IMR-90 (cell line): ENCODE measurements around the gene TRIM47. TPM values are rescaled to one million over a fixed set of nuclear protein-coding genes. Genes with fewer than 3 reads are reported as not detected.
A peak's percentile ranks its signal among the peaks of the same experiment; 100 is the strongest.

Experiments
- ATAC-seq: fragments of 200-7000 bp; cut with Tn5 transposase; 2 replicates; pipeline ENCODE4 v1.9.1; 2020; ENCODE audit warnings: low read depth, mild to moderate bottlenecking, moderate library complexity
- BruUV-seq: library from RNA; stranded (reverse); fragments of 400-500 nt; replicated peaks from 2 replicates; lab custom pipeline; 2021; lab: Mats Ljungman, UMichigan
- CTCF ChIA-PET: fragments of 300-600 bp; formaldehyde crosslinking; extraction: SDS; loops from one replicate; lab custom pipeline; 2021; ENCODE audit warnings: antibody characterized with exemption; lab: Yijun Ruan, JAX
- POLR2A ChIA-PET: fragments of 300-600 bp; sonication (Branson Sonifier 250); formaldehyde crosslinking; loops from one replicate; lab custom pipeline; 2022; ENCODE audit warnings: antibody characterized with exemption; ENCODE audit not compliant: unreplicated experiment; lab: Charles Lee
- DNase-seq: peaks from one replicate; pipeline ENCODE4 v3.0.0; 2013
- H2AFZ ChIP-seq: replicated peaks from 2 replicates; pipeline ENCODE3; 2013; ENCODE audit warnings: low read length, mild to moderate bottlenecking; ENCODE audit not compliant: poor library complexity
- H2AK5ac ChIP-seq: 2 replicates; pipeline ENCODE4 v1.6.1; 2013; ENCODE audit warnings: low read depth, low read length, inconsistent platforms
- H2AK9ac ChIP-seq: replicated peaks from 2 replicates; pipeline ENCODE3; 2013; ENCODE audit warnings: mild to moderate bottlenecking, low read depth, low read length, moderate library complexity; ENCODE audit not compliant: poor library complexity
- H2BK120ac ChIP-seq: 2 replicates; pipeline ENCODE4 v1.6.1; 2013; ENCODE audit warnings: low read depth, low read length, inconsistent platforms
- H2BK15ac ChIP-seq: 3 replicates; pipeline ENCODE4 v1.6.1; 2013; ENCODE audit warnings: low read depth, low read length, inconsistent platforms
- H2BK20ac ChIP-seq: 2 replicates; pipeline ENCODE4 v1.6.1; 2013; ENCODE audit warnings: low read depth, mild to moderate bottlenecking, inconsistent platforms, low read length, moderate library complexity
- H2BK5ac ChIP-seq: 2 replicates; pipeline ENCODE4 v1.6.1; 2013; ENCODE audit warnings: mild to moderate bottlenecking, low read depth, low read length, inconsistent platforms; ENCODE audit not compliant: poor library complexity, severe bottlenecking
- H3K14ac ChIP-seq: replicated peaks from 2 replicates; pipeline ENCODE4 v1.6.1; 2013; ENCODE audit warnings: low read depth, low read length, inconsistent platforms
- H3K18ac ChIP-seq: 2 replicates; pipeline ENCODE4 v1.6.1; 2013; ENCODE audit warnings: low read depth, low read length, control low read depth
- H3K23ac ChIP-seq: 2 replicates; pipeline ENCODE4 v1.6.1; 2013; ENCODE audit warnings: low read depth, low read length, inconsistent platforms
- H3K27ac ChIP-seq: 2 replicates; pipeline ENCODE4 v1.5.1; 2013; ENCODE audit warnings: mild to moderate bottlenecking, control low read depth, low read length; ENCODE audit not compliant: insufficient read depth
- H3K27me3 ChIP-seq: 2 replicates; pipeline ENCODE4 v1.6.1; 2013; ENCODE audit warnings: low read length; ENCODE audit not compliant: control insufficient read depth, insufficient read depth
- H3K36me3 ChIP-seq: 2 replicates; pipeline ENCODE4 v1.6.1; 2013; ENCODE audit warnings: low read length, mixed read lengths; ENCODE audit not compliant: control insufficient read depth, insufficient read depth
- H3K4ac ChIP-seq: 2 replicates; pipeline ENCODE4 v1.6.1; 2013; ENCODE audit warnings: low read depth, low read length, inconsistent platforms
- H3K4me1 ChIP-seq: 2 replicates; pipeline ENCODE4 v1.6.1; 2013; ENCODE audit warnings: low read length, mixed read lengths; ENCODE audit not compliant: control insufficient read depth, insufficient read depth
- H3K4me2 ChIP-seq: 2 replicates; pipeline ENCODE4 v1.6.1; 2013; ENCODE audit warnings: low read depth, mild to moderate bottlenecking, control low read depth, low read length, moderate library complexity
- H3K4me3 ChIP-seq: 2 replicates; pipeline ENCODE4 v1.5.1; 2013; ENCODE audit warnings: low read depth, mild to moderate bottlenecking, control low read depth, low read length, moderate library complexity; ENCODE audit not compliant: insufficient read depth
- H3K56ac ChIP-seq: 2 replicates; pipeline ENCODE4 v1.6.1; 2013; ENCODE audit warnings: low read length, inconsistent platforms; ENCODE audit not compliant: insufficient read depth; ENCODE audit errors: extremely low read depth
- H3K79me1 ChIP-seq, 2 experiments: 2 replicates each; pipeline ENCODE4 v1.6.1; 2013; ENCODE audit warnings: low read length in 2 of 2, inconsistent platforms in 1 of 2, low read depth in 1 of 2
- H3K9ac ChIP-seq: 2 replicates; pipeline ENCODE4 v1.6.1; 2013; ENCODE audit warnings: low read depth, low read length, control low read depth
- H3K9me1 ChIP-seq: 2 replicates; pipeline ENCODE4 v1.6.1; 2013; ENCODE audit warnings: low read length, inconsistent platforms; ENCODE audit not compliant: insufficient read depth
- H3K9me3 ChIP-seq: 2 replicates; pipeline ENCODE4 v1.6.1; 2013; ENCODE audit warnings: low read length; ENCODE audit not compliant: control insufficient read depth, insufficient read depth
- H4K20me1 ChIP-seq: 2 replicates; pipeline ENCODE4 v1.6.1; 2013; ENCODE audit warnings: low read length, inconsistent platforms; ENCODE audit not compliant: insufficient read depth
- H4K5ac ChIP-seq: 2 replicates; pipeline ENCODE4 v1.6.1; 2013; ENCODE audit warnings: mild to moderate bottlenecking, low read depth, low read length, control low read depth
- H4K8ac ChIP-seq, 2 experiments: 2 replicates each; pipeline ENCODE4 v1.6.1; 2013; ENCODE audit warnings: low read depth in 2 of 2, low read length in 2 of 2, control low read depth in 1 of 2, inconsistent platforms in 1 of 2
- H4K91ac ChIP-seq: 2 replicates; pipeline ENCODE4 v1.6.1; 2013; ENCODE audit warnings: low read depth, low read length, inconsistent platforms; ENCODE audit not compliant: insufficient read depth
- CHD1 ChIP-seq: IDR thresholded peaks from 2 replicates; pipeline ENCODE4 v1.6.1; 2012; ENCODE audit warnings: low read depth, low read length, improper control_type of control experiment
- CTCF ChIP-seq: conservative IDR thresholded peaks from 2 replicates; pipeline ENCODE4 v1.5.1; 2012; ENCODE audit warnings: mild to moderate bottlenecking, low read depth, low read length, improper control_type of control experiment
- MXI1 ChIP-seq: IDR thresholded peaks from 2 replicates; pipeline ENCODE4 v1.6.1; 2012; ENCODE audit warnings: low read depth, mild to moderate bottlenecking, low read length, moderate library complexity, borderline replicate concordance
- RCOR1 ChIP-seq: IDR thresholded peaks from 2 replicates; pipeline ENCODE4 v1.6.1; 2012; ENCODE audit warnings: mild to moderate bottlenecking, low read length, improper control_type of control experiment; ENCODE audit not compliant: insufficient replicate concordance
- RFX5 ChIP-seq: IDR thresholded peaks from 2 replicates; pipeline ENCODE4 v1.8.0; 2012; ENCODE audit warnings: low read depth, mild to moderate bottlenecking, low read length, moderate library complexity
- SMC3 ChIP-seq: fragments of 150-350 bp; IDR thresholded peaks from 2 replicates; pipeline ENCODE4 v1.6.1; 2016; ENCODE audit warnings: low read depth, mild to moderate bottlenecking, antibody characterized with exemption, low read length, moderate library complexity
- USF2 ChIP-seq: fragments of 150-350 bp; IDR thresholded peaks from 2 replicates; pipeline ENCODE4 v1.6.1; 2017; ENCODE audit warnings: mild to moderate bottlenecking, antibody characterized with exemption, low read length, low read depth
- WGBS, 2 experiments: methylation state at CpG; one replicate each; pipeline versions ENCODE4 v1.1.5 to v1.1.7; 2013; ENCODE audit warnings: missing lambda C conversion rate in 2 of 2; ENCODE audit not compliant: insufficient read length in 1 of 2; ENCODE audit errors: extremely low coverage in 2 of 2; 5-methylcytosine and 5-hydroxymethylcytosine counted together
- dilution Hi-C: fragments of 300-500 bp; cut with HindIII; formaldehyde crosslinking; loops from one replicate; pipeline ENCODE4 v1.14.3; 2018; ENCODE audit warnings: low sequenced_read_pairs; ENCODE audit not compliant: unreplicated experiment
- in situ Hi-C: fragments of 300-500 bp; cut with MboI; formaldehyde crosslinking; loops from 3 replicates; pipeline ENCODE4 v1.14.3; 2019; ENCODE audit warnings: low sequenced_read_pairs, inconsistent platforms, mixed read lengths
- intact Hi-C: fragments of 100-400 bp; cut with micrococcal nuclease; formaldehyde crosslinking; loops from 2 replicates; pipeline ENCODE4 v1.10.0; 2022
- polyA plus RNA-seq, 3 experiments: library from polyadenylated mRNA; depleted of rRNA; stranded (reverse); fragments of >200 nt; gene quantifications; 2 replicates each; pipeline ENCODE4 v1.2.3, GENCODE V29; 2012; ENCODE audit warnings: low replicate concordance in 1 of 3
- total RNA-seq: library from RNA; depleted of rRNA; stranded (reverse); fragments of >200 nt; gene quantifications from 2 replicates; pipeline ENCODE4 v1.2.3, GENCODE V29; 2012

The TRIM47 gene
- total and polyA plus RNA-seq, 2 of the 4 experiments (the other 2 are of a cell fraction) = 1.4 to 7.5 TPM

- ATAC-seq (peak; percentile 63; the same call in 1 of the 2 replicates), DNase-seq (no peak)
- Histone ChIP-seq H4K5ac (no peak overlapping the region), H3K79me1 (no peaks in the 10 kb centered on the region), H3K27ac (no peak overlapping the region), H4K20me1 (no peaks in the 10 kb centered on the region), H2AK9ac (no peak overlapping the region), H3K18ac (no peak overlapping the region), H3K4me3 (no peak overlapping the region), H4K8ac (no peak overlapping the region), H3K9me3 (no peaks in the 10 kb centered on the region), H3K14ac (no peak overlapping the region), H2AFZ (peak overlapping the region; percentile 40), H2BK20ac (no peak overlapping the region), H3K9me1 (peaks cover 3% of the 10 kb centered on the region; the same call in 1 of the 2 replicates), H3K4me2 (no peak overlapping the region; the same call in 1 of the 2 replicates), H3K27me3 (no peaks in the 10 kb centered on the region; the same call in 1 of the 2 replicates), H3K9ac (no peak overlapping the region), H4K91ac (no peak overlapping the region), H2BK120ac (no peak overlapping the region), H3K56ac (no peak overlapping the region), H3K36me3 (no peaks in the 10 kb centered on the region), H3K4me1 (peaks cover 3% of the 10 kb centered on the region), H3K4ac (no peak overlapping the region), H2BK15ac (no peak overlapping the region), H2AK5ac (no peak overlapping the region), H3K23ac (no peak overlapping the region), H2BK5ac (no peak overlapping the region)
- in situ Hi-C loops = no loop called here
- intact Hi-C loops = no loop called here
- WGBS, 2 experiments = 27% methylated on average over 13 of the region's 24 CpGs; no CpG with 5 or more reads in 1 of the 2 experiments
- BruUV-seq = no TSS peak
- POLR2A ChIA-PET = interaction anchor here (1.6 kb wide), 1 partner anchor 55 kb away, joined by 5 read pairs; a partner anchor contains a TSS
- CTCF ChIA-PET = no interaction called here
- dilution Hi-C loops = no loop called here
- no peak for TF ChIP-seq RCOR1
- TF ChIP-seq CTCF = no peak
- TF ChIP-seq SMC3 = no peak
- TF ChIP-seq USF2 = no peak
- no peak for TF ChIP-seq RFX5
- no peak for TF ChIP-seq CHD1
- TF ChIP-seq MXI1 = no peak
These were observed 43.3 kb downstream of the TRIM47 start for GRCh38 chr17:75834928-75835653.
